A549 treated with dexamethasone at 1 μM for 4 hours (cell line): Measurements from ENCODE around the gene AAMDC. TPM values are rescaled to one million over a fixed set of nuclear protein-coding genes. Genes with fewer than 3 reads are reported as not detected.

Experiments
- total RNA-seq: library from RNA; stranded (reverse); fragments of 200-300 nt; extraction: Qiagen RNA extraction; gene quantifications from 5 replicates; pipeline ENCODE4 v1.2.3, GENCODE V29; 2022

AAMDC gene
- total RNA-seq: 23.8 to 39.4 TPM (median 26.0 TPM) in 5 replicates

GRCh38 chr11:77820565-77821348 is at the start of gene AAMDC, which contains the start of gene RSF1:
TSS of gene AAMDC (plus strand) at chr11:77821144. CDS start at chr11:77842497, 21,353 bp downstream.
TSS of gene RSF1 (minus strand) at chr11:77820722. CDS start at chr11:77820714, 8 bp downstream.

Other genes starting within 250 kb of the AAMDC start
- gene AQP11, start 231.2 kb upstream of the AAMDC start, total RNA-seq: 0.89 to 1.3 TPM (median 1.2 TPM) in 5 replicates
- gene CLNS1A, start 183.3 kb upstream of the AAMDC start, total RNA-seq: 145 to 186 TPM (median 153 TPM) in 5 replicates
- gene RSF1, start 422 bp upstream of the AAMDC start, total RNA-seq: 13.4 to 21.7 TPM (median 16.7 TPM) in 5 replicates
- 16.7 to 21.5 TPM (median 19.1 TPM) in 5 replicates for gene INTS4, start 173.5 kb downstream of the AAMDC start, total RNA-seq
- gene KCTD14, start 202.1 kb downstream of the AAMDC start, total RNA-seq: 1.6 to 1.9 TPM (median 1.6 TPM) in 5 replicates
- gene THRSP, start 242.7 kb downstream of the AAMDC start, total RNA-seq: not detected in 5 replicates